HepG2 (cell line): ENCODE measurements around the gene SRSF2.

Experiments used
- ASH2L ChIP-seq: fragments of 300-600, 200-600 bp; sonication (generic); IDR thresholded peaks from 2 replicates; pipeline ENCODE4 v1.7.0; 2017; ENCODE audit warnings: low read depth, mild to moderate bottlenecking, moderate library complexity, mixed read lengths, low read length; ENCODE audit not compliant: insufficient read length
- FOXP1 ChIP-seq, 2 experiments: fragments of 450-650 bp in 1 of 2; IDR thresholded peaks; 2 replicates each; pipeline ENCODE4 v1.6.1; 2017 to 2018; ENCODE audit warnings: antibody characterized with exemption in 1 of 2
- KDM1A ChIP-seq: IDR thresholded peaks from 2 replicates; pipeline ENCODE4 v1.6.1; 2016; ENCODE audit warnings: missing compliant biosample characterization
- MAFK ChIP-seq, 2 experiments: IDR thresholded peaks in 1 of 2; conservative IDR thresholded peaks in 1 of 2; 2 replicates each; pipeline ENCODE4 v1.6.1; 2011; ENCODE audit warnings: improper control_type of control experiment in 2 of 2, low read length in 2 of 2
- NFE2L2 ChIP-seq: fragments of 150-350 bp; IDR thresholded peaks from 2 replicates; pipeline ENCODE4 v1.6.1; 2014; ENCODE audit warnings: low read length
- REPIN1 ChIP-seq: sonication (generic); formaldehyde crosslinking; IDR thresholded peaks from 2 replicates; pipeline ENCODE4 v1.8.0; 2022; ENCODE audit warnings: missing genetic modification reagents, low read depth, mild to moderate bottlenecking, borderline replicate concordance
- SAFB2 ChIP-seq: sonication (generic); formaldehyde crosslinking; IDR thresholded peaks from 2 replicates; pipeline ENCODE4 v1.5.1; 2020; ENCODE audit warnings: missing genetic modification reagents, low read depth, mild to moderate bottlenecking, borderline replicate concordance
- SRSF1 ChIP-seq: fragments of 200-400 bp; formaldehyde crosslinking; optimal IDR thresholded peaks from 2 replicates; pipeline ENCODE3; 2017; ENCODE audit warnings: mild to moderate bottlenecking, low read depth, low read length, moderate library complexity
- USF2 ChIP-seq, 2 experiments: sonication (generic) in 1 of 2; formaldehyde crosslinking in 1 of 2; IDR thresholded peaks; 2 replicates each; pipeline versions ENCODE4 v1.5.1 to v1.6.1; 2011 to 2020; ENCODE audit warnings: borderline replicate concordance in 1 of 2, low read depth in 1 of 2, low read length in 1 of 2, mild to moderate bottlenecking in 1 of 2, missing genetic modification reagents in 1 of 2, moderate library complexity in 1 of 2
- ZBTB7A ChIP-seq: sonication (generic); formaldehyde crosslinking; IDR thresholded peaks from 2 replicates; pipeline ENCODE4 v1.8.0; 2022; ENCODE audit warnings: mild to moderate bottlenecking, missing genetic modification reagents
- ZNF317 ChIP-seq: sonication (generic); formaldehyde crosslinking; IDR thresholded peaks from 2 replicates; pipeline ENCODE4 v1.5.0; 2020; ENCODE audit warnings: mild to moderate bottlenecking, missing genetic modification reagents
- ZSCAN20 ChIP-seq: sonication (generic); formaldehyde crosslinking; IDR thresholded peaks from 2 replicates; pipeline ENCODE4 v1.4.0; 2020; ENCODE audit warnings: missing genetic modification reagents, mild to moderate bottlenecking, borderline replicate concordance
- TF ChIP-seq, protein P1 (sequence below): sonication (generic); formaldehyde crosslinking; IDR thresholded peaks from 2 replicates; pipeline ENCODE4 v1.4.0; 2020; ENCODE audit warnings: missing genetic modification reagents

- no peak for TF ChIP-seq ZNF317 (CRISPR knock-in tag)
- TF ChIP-seq ASH2L = no peak
- TF ChIP-seq KDM1A (CRISPR knock-in tag) = no peak
- TF ChIP-seq ZSCAN20 (CRISPR knock-in tag) = no peak
- no peak for TF ChIP-seq NFE2L2
- TF ChIP-seq REPIN1 = no peak
- no peak for TF ChIP-seq SAFB2 (CRISPR knock-in tag)
- TF ChIP-seq, protein P1, sequence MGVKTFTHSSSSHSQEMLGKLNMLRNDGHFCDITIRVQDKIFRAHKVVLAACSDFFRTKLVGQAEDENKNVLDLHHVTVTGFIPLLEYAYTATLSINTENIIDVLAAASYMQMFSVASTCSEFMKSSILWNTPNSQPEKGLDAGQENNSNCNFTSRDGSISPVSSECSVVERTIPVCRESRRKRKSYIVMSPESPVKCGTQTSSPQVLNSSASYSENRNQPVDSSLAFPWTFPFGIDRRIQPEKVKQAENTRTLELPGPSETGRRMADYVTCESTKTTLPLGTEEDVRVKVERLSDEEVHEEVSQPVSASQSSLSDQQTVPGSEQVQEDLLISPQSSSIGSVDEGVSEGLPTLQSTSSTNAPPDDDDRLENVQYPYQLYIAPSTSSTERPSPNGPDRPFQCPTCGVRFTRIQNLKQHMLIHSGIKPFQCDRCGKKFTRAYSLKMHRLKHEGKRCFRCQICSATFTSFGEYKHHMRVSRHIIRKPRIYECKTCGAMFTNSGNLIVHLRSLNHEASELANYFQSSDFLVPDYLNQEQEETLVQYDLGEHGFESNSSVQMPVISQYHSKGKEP = no peak
- no peak for TF ChIP-seq USF2 (IDR thresholded peaks at IDR 0.05; ENCODE audit: low read depth, low read length)
- no peak for TF ChIP-seq USF2 (CRISPR knock-in tag; IDR thresholded peaks at IDR 0.05; ENCODE audit: borderline replicate concordance)
- no peak for TF ChIP-seq SRSF1
- TF ChIP-seq MAFK (conservative IDR thresholded peaks at IDR 0.05 in 1 of 2, IDR thresholded peaks at IDR 0.05 in 1 of 2; ENCODE audit: low read length in 2 of 2) = no peak
- TF ChIP-seq FOXP1 (IDR thresholded peaks at IDR 0.05) = no peak
- no peak for TF ChIP-seq FOXP1 (CRISPR knock-in tag; IDR thresholded peaks at IDR 0.05)
- TF ChIP-seq ZBTB7A = no peak
Observed at GRCh38 chr17:76721463-76721862, 15.7 kb downstream of the SRSF2 start.
